Measurements from ENCODE around the gene ERAL1. TPM values are rescaled to one million over a fixed set of nuclear protein-coding genes. Genes with fewer than 3 reads are reported as not detected.
A peak's percentile ranks its signal among the peaks of the same experiment; 100 is the strongest.

The ERAL1 gene
- total and polyA plus RNA-seq, 2 of the 8 experiments (the other 6 are each of a cell fraction or from before 2014, with no cell fraction given): 67.8 to 122 TPM

GRCh38 chr17:28810437-28810836, 44.4 kb upstream of the ERAL1 start:
- Histone ChIP-seq H3K4me1 (replicated peaks in 1 of 4; ENCODE audit: control insufficient read depth in 3 of 4, insufficient read depth in 4 of 4, low read length in 3 of 4) (peaks cover 3 to 10% (median 7%) of the 10 kb centered on the region in 4 experiments; a peak in 6 of 7 replicates), H3K18ac (ENCODE audit: extremely low read depth, low read length) (no peak overlapping the region), H3K36me3 (ENCODE audit: control insufficient read depth in 2 of 4, insufficient read depth in 4 of 4, low read length in 3 of 4) (peaks cover 0 to 10% (median 4%) of the 10 kb centered on the region in 4 experiments; a peak in 3 of 8 replicates), H2AFZ (ENCODE audit: low read length) (no peak overlapping the region), H4K91ac (replicated peaks; ENCODE audit: insufficient read length, low read length) (no peak overlapping the region), H2BK5ac (ENCODE audit: low read depth, low read length) (no peak overlapping the region), H4K20me1 (replicated peaks in 1 of 2; ENCODE audit: control insufficient read depth in 1 of 2, insufficient read depth in 2 of 2, low read length in 2 of 2) (no peaks in the 10 kb centered on the region), H3K27ac (ENCODE audit: low read depth, low read length) (no peak overlapping the region), H3K9me3 (ENCODE audit: insufficient read depth in 2 of 2, low read depth in 1 of 2, low read length in 1 of 2) (no peaks in the 10 kb centered on the region), H3K23ac (ENCODE audit: insufficient read length) (no peak overlapping the region), H3K23me2 (ENCODE audit: low read depth, low read length) (peaks cover 2% of the 10 kb centered on the region; the same call in 1 of the 2 replicates), H3K4me3 (ENCODE audit: extremely low read depth in 1 of 4, insufficient read depth in 2 of 4, low read depth in 3 of 4, low read length in 4 of 4) (peak overlapping the region in 1 of 4 experiments; percentile 89; a peak in 2 of 8 replicates), H2BK20ac (ENCODE audit: low read length) (no peak overlapping the region), H2BK12ac (ENCODE audit: low read depth, low read length) (no peak overlapping the region), H2BK15ac (ENCODE audit: low read length) (no peak overlapping the region), H3K79me1 (ENCODE audit: low read depth, low read length) (peaks cover 2% of the 10 kb centered on the region; the same call in 1 of the 2 replicates), H3K4me2 (ENCODE audit: insufficient read depth in 1 of 2, low read depth in 2 of 2, low read length in 2 of 2) (peak overlapping the region in 1 of 2 experiments; percentile 10; a peak in 1 of 4 replicates), H4K8ac (ENCODE audit: extremely low read depth, insufficient read depth, low read length) (no peak overlapping the region), H3K4ac (replicated peaks; ENCODE audit: insufficient read length, low read depth, low read length) (no peak overlapping the region), H3K79me2 (ENCODE audit: control insufficient read depth in 1 of 2, insufficient read depth in 2 of 2, low read length in 2 of 2) (peaks cover 4 to 78% of the 10 kb centered on the region in 2 experiments), H3K14ac (ENCODE audit: insufficient read length) (no peak overlapping the region), H3K56ac (replicated peaks; ENCODE audit: insufficient read length, low read depth, low read length) (no peak overlapping the region), H3K27me3 (replicated peaks in 1 of 4; ENCODE audit: control insufficient read depth in 3 of 4, extremely low read depth in 1 of 4, insufficient read depth in 3 of 4, low read length in 3 of 4) (no peaks in the 10 kb centered on the region), H2AK5ac (ENCODE audit: low read depth, low read length) (no peak overlapping the region), H4K5ac (ENCODE audit: insufficient read length, low read depth, low read length) (no peak overlapping the region), H2BK120ac (replicated peaks; ENCODE audit: low read depth, low read length) (no peak overlapping the region), H3K9ac (replicated peaks in 1 of 4; ENCODE audit: extremely low read depth in 1 of 4, low read depth in 3 of 4, low read length in 3 of 4) (no peak overlapping the region)
- FAIRE-seq (no peak), DNase-seq (ENCODE audit: low read depth in 1 of 2, low spot score in 2 of 2) (no peak)
- ChIA-PET CTCF (ENCODE audit: partially characterized antibody) (interaction anchor here (0.6 to 3.8 kb wide), 10 partner anchors 13 to 84 kb away, joined by 3 to 26 read pairs (median 4); no protein-coding TSS in a partner anchor), POLR2A (ENCODE audit: partially characterized antibody) (interaction anchor here (0.6 to 2.5 kb wide), 10 partner anchors 11 to 221 kb away, joined by 3 to 11 read pairs (median 6); partner anchors contain the start of genes FAM222B and TRAF4)
- TF ChIP-seq BCL11A (IDR thresholded peaks at IDR 0.05; ENCODE audit: low read depth in 2 of 2, low read length in 2 of 2) (no peak), TBP (IDR thresholded peaks at IDR 0.05; ENCODE audit: low read depth, low read length) (no peak), RNF2 (IDR thresholded peaks at IDR 0.05; ENCODE audit: borderline replicate concordance, low read depth, low read length, missing control alignments, poor library complexity, severe bottlenecking) (no peak), HDAC6 (IDR thresholded peaks at IDR 0.05; ENCODE audit: low read depth, low read length) (no peak), POLR2AphosphoS5 (IDR thresholded peaks at IDR 0.05; ENCODE audit: low read depth, low read length) (no peak), HDAC2 (IDR thresholded peaks at IDR 0.05; ENCODE audit: borderline replicate concordance in 1 of 2, low read depth in 2 of 2, low read length in 2 of 2) (no peak), SP2 (IDR thresholded peaks at IDR 0.05; ENCODE audit: low read length) (no peak), MAX (IDR thresholded peaks at IDR 0.05) (no peak), RBBP5 (IDR thresholded peaks at IDR 0.05; ENCODE audit: borderline replicate concordance, low read depth, low read length) (no peak)
- 81% methylated on average over 1 of the region's 1 CpG; no CpG with 5 or more reads in 1 of the 2 experiments for WGBS, 2 experiments (ENCODE audit: extremely low coverage in 1 of 2, insufficient coverage in 1 of 2, insufficient read length in 1 of 2, insufficient replicate concordance in 2 of 2, low coverage in 1 of 2, low lambda C conversion rate in 2 of 2, missing lambda C conversion rate in 1 of 2)

All from H1 (cell line).